HL-60 (cell line): Measurements from ENCODE around the gene KRTAP6-3.

Source experiments
- DNase-seq, 2 experiments: peaks; one replicate each; pipeline ENCODE4 v3.0.0-alpha.2; 2010 to 2020; ENCODE audit warnings: low read depth in 1 of 2, low spot score in 1 of 2
- H3K27ac ChIP-seq: fragments of 250-450 bp; sonication (Bioruptor Pico); replicated peaks from 2 replicates; pipeline ENCODE4 v1.5.1; 2020; ENCODE audit warnings: mild to moderate bottlenecking, moderate library complexity
- H3K27me3 ChIP-seq: fragments of 250-450 bp; sonication (Bioruptor Pico); 2 replicates; pipeline ENCODE4 v1.5.1; 2021; ENCODE audit warnings: mild to moderate bottlenecking, moderate library complexity; ENCODE audit not compliant: insufficient read depth, poor library complexity, severe bottlenecking
- H3K4me3 ChIP-seq: replicated peaks from 2 replicates; pipeline ENCODE4 v1.5.1; 2011; ENCODE audit warnings: mild to moderate bottlenecking, control low read depth, low read length; ENCODE audit not compliant: insufficient read depth
- CTCF ChIP-seq: IDR thresholded peaks from one replicate; pipeline ENCODE4 v1.5.1; 2011; ENCODE audit warnings: low read length, control low read depth, inconsistent platforms; ENCODE audit not compliant: insufficient read depth
- GABPA ChIP-seq: IDR thresholded peaks from 2 replicates; pipeline ENCODE4 v1.6.1; 2012; ENCODE audit warnings: low read depth
- POLR2AphosphoS5 ChIP-seq: IDR thresholded peaks from 2 replicates; pipeline ENCODE4 v1.6.1; 2012; ENCODE audit warnings: low read depth
- REST ChIP-seq: IDR thresholded peaks from 2 replicates; pipeline ENCODE4 v1.6.1; 2012; ENCODE audit warnings: low read depth; ENCODE audit not compliant: insufficient replicate concordance
- SPI1 ChIP-seq: IDR thresholded peaks from 2 replicates; pipeline ENCODE4 v1.6.1; 2012; ENCODE audit warnings: low read depth, mild to moderate bottlenecking, borderline replicate concordance

KRTAP6-3 gene

GRCh38 chr21:30561957-30562356, 30.3 kb upstream of the KRTAP6-3 start:
- Histone ChIP-seq H3K4me3 (no peak overlapping the region), H3K27me3 (no peaks in the 10 kb centered on the region), H3K27ac (no peak overlapping the region)
- DNase-seq = no peak
- TF ChIP-seq SPI1 (no peak), CTCF (no peak)

- H3K27me3 ChIP-seq = no peaks in the 10 kb centered on the region
- no peak for DNase-seq
- TF ChIP-seq REST = no peak
- no peak for TF ChIP-seq SPI1
- no peak for TF ChIP-seq GABPA
- TF ChIP-seq CTCF = no peak
- TF ChIP-seq POLR2AphosphoS5 = no peak
- no peak overlapping the region for H3K4me3 ChIP-seq
- H3K27ac ChIP-seq = no peak overlapping the region
Observed at GRCh38 chr21:30563072-30563471, 29.2 kb upstream of the KRTAP6-3 start.

- Histone ChIP-seq H3K27ac (no peak overlapping the region), H3K4me3 (no peak overlapping the region), H3K27me3 (no peaks in the 10 kb centered on the region)
- no peak for TF ChIP-seq REST
- no peak for DNase-seq
Observed at GRCh38 chr21:30563630-30564029, 28.6 kb upstream of the KRTAP6-3 start.

GRCh38 chr21:30567617-30568016, 24.6 kb upstream of the KRTAP6-3 start:
- Histone ChIP-seq H3K27ac (no peak overlapping the region), H3K4me3 (no peak overlapping the region), H3K27me3 (no peaks in the 10 kb centered on the region)
- TF ChIP-seq POLR2AphosphoS5 (no peak), GABPA (no peak), CTCF (no peak), REST (no peak), SPI1 (no peak)
- DNase-seq = no peak
